ENCODE measurements around the gene CCDC136.

Gene CCDC136

DNA sequence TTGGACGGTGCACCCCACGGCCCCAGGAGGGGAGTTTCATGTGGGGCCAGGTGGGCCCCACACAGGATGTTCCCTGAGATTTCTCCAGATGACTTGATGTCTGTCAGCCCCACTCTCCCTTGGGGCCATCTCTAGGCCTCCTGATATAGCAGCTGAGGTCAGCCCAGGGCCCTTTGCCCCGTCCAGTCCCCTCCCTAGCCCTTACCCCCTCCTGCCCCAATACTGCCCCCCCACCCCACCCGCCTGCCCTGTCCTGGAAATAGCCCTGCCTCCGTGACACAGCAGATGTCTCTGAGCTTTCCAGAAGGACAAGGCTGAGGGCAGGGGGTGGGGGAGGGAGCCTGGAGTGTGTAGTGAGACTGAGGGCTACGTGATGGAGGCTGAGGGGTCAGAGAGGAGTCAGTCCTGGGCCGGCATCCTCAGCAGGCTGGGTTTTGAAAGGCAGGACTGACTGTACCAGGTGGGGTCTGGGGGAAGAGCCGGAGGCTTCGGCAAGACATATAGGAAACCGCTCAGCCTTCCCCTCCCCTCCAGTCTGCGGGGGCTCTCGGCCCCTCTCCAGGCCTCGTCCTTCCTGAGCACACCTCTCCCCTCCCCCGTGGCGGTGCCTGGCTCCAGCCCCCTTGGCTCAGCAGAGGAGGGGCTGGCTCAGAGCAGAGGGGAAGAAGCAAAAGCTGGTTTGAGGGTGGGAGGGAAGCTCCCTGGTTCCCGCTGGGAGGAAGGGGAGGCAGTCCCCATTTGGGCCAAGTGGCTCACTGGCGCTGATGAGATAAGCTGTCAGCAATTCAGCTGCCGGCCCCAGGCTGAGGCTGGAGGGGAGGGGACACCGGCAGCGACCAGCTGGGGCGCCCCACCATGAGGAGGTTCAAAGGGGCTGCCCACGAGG is 40.5 kb downstream of the CCDC136 start:
- no peak for DNase-seq (ENCODE audit: low spot score)

DNA sequence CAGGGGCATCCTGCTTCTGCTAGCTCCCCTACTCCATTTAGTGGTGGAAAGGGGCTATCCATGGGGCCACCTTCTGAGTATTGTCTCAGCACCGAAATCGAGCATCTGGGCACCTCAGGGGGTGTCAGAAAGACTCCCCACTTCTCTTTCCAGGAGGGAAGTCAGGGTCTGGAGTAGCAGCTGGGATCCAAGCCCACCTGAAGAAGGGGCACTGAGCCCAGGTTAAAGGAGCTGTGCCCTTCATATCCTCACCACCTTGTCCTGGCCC is 41.0 kb downstream of the CCDC136 start:
- no peak for DNase-seq (ENCODE audit: low spot score)

DNA sequence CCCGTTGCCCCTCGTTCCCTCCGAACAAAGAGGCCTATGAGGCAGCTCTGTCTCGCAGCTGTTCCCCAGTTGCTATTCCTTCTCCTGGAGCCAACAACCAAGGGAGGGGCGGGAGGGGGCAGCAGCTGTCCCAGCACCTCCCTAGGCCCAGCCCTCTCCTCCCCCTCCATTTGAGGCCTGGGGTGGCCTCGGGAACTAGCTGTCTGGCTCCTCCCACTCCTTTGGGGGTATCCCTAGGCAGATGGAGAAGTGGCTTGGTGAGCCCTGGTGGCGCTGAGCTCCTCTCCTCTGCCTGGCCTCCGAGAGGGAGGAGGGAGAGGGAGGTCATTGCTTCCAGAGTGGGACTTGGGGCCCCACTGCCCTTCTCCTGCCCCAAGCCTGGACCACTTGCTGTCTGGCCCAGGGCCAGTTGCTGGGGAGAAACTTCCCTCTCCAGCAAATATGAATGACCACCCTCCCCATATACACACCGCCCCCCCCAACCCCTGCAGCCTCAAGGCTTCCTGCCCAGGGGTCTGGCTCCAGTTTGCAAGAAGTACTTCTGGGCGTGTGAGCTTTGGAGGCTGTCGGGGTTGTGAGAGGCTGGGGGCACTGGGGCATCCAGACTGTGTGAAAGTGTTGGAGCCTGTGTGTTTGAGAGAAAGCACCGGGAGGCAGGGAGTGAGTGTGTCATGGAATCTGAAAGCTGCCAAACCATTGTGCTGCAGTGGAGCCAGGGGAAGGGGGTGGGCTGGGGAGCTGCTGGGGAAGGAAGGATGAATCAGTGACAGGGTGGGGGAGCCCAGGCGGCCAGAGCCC is 41.6 kb downstream of the CCDC136 start:
- no peak for DNase-seq (ENCODE audit: low spot score)

DNA sequence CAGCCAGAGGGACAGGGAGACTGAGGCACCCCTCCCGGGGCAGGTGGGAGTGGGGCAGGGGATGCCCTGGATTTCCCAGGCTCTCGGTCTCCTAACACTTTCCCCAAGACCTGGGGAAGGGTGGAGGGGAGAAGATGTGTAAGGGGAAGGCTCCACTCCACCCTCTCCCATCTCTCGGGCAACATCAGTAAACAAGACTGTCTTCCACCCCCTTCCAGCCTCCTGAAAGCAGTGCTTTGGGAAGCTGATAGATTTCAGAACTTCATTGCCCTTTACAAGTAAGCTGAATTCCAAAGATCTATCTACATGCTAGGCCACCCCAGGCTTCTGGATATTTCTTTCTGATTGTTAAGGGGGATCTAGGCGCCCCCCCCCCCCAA is 42.2 kb downstream of the CCDC136 start:
- no peak for DNase-seq (ENCODE audit: low spot score)

DNA sequence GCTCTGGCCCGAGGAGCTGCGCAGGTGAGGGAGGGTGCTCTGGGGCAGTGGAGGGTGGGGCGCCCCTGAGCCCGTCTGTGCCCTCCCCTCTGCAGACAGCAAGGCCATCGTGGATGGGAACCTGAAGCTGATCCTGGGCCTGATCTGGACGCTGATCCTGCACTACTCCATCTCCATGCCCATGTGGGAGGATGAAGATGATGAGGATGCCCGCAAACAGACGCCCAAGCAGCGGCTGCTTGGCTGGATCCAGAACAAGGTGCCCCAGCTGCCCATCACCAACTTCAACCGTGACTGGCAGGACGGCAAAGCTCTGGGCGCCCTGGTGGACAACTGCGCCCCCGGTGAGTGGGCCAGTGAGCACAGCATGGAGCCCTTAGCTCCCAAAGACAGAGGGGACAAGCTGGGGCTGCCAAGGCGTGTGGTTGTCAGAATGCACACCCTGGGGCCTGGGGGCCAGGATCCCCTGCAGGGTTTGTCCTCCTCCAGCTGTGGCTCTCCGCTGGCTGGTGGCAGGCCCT is 43.5 kb downstream of the CCDC136 start:
- DNase-seq (ENCODE audit: low spot score): no peak

DNA sequence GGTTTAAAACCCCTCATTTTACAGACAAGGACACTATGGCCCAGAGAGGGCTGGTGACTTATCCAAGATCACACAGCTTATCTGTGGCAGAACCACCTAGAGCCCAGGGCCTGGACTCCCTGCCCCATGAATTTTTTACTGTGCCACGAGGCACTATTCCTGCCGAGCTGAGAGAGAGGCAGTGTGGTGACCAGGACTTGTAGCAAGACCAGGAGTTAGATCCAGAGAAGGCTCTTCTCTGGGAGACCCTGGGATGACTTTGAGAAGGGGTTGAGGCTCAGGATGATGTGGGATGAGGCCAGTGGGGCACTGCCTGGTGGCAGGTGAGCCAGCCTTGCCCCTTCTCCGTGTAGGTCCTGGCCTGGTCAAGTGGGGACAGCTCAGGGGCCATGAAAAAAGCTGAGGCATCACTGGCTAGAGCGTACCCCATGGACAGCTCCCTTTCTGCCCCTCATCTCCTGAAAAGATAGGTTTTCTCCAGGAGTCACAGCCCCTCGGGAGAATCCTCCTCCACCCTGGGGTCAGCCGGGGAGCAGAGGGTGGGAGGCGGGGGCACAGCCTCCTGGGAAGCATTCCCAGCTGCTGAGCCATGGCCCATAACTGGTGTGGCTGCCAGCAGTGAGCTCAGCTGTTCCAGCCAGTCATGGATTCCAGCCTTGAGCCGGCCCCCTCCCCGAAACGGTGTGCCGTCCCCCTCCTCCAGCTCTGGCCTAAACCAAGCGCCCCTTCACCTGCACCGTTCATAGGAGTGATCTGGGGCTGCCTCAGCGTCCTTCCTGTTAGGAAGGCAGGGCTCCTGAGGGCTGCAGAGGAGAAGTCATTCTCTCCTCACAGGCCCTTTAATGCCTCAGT is 44.2 kb downstream of the CCDC136 start:
- DNase-seq (ENCODE audit: low spot score): no peak

DNA sequence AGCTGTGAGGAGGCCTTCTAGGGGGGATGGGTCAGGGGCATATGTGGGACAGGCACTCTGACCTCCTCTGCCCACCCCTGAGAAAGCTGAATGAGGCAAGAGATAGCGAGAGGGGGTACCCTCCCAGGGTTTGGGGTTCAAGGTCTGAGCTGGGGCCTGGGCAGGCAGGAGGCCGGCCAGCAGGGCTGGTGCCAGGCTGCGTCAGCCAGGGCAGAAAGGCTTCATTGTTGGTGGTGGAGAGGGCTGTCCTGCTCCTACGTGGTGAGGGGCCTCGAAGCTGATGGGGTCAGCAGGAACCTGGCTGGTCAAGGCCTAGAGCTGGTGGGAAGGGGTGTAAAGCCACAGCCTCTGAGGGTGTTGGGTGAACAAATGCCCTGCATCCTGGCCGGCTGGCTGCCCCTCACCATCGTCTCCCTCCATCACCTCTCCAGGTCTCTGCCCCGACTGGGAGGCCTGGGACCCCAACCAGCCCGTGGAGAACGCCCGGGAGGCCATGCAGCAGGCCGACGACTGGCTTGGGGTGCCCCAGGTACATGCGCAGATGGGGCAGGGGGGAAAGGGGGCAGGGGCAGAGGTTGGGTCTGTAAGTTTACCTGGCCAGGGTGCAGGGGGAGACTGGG is 45.1 kb downstream of the CCDC136 start:
- no peak for DNase-seq (ENCODE audit: low spot score)

DNA sequence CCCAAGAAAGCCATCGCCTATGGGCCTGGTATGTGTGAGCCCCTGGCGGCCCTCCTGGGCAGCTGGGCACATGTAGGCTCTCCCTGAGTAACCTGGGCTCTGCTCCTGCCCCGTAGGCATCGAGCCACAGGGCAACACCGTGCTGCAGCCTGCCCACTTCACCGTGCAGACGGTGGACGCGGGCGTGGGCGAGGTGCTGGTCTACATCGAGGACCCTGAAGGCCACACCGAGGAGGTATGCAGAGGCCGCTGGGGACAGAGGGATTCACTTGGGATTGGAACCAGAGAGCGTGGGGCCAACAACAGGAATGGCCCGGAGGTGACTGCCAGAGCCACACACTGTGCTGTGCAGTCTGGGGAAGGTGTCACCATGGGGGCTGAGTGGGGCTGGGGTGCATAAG is 45.8 kb downstream of the CCDC136 start:
- no peak for DNase-seq (ENCODE audit: low spot score)

DNA sequence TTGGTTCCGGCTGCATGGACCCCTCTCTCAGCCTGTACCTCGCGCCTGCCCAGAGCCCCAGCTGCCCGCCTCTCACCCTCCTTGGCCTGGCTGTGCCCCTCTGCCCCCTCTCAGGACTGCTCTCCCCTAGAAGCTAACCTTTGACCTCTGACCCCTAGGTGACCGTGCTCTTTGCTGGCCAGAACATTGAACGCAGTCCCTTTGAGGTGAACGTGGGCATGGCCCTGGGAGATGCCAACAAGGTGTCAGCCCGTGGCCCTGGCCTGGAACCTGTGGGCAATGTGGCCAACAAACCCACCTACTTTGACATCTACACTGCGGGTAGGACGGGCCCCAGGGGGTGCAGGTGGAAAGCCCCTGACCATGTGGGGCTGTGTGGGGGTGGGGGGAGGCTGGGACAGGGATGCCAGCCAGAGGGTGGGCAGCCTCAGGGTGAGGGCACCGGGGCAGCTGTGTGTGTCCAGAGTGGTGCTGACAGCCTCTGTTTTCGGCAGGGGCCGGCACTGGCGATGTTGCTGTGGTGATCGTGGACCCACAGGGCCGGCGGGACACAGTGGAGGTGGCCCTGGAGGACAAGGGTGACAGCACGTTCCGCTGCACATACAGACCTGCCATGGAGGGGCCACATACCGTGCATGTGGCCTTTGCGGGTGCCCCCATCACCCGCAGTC is 46.5 kb downstream of the CCDC136 start:
- no peak for DNase-seq (ENCODE audit: low spot score)

DNA sequence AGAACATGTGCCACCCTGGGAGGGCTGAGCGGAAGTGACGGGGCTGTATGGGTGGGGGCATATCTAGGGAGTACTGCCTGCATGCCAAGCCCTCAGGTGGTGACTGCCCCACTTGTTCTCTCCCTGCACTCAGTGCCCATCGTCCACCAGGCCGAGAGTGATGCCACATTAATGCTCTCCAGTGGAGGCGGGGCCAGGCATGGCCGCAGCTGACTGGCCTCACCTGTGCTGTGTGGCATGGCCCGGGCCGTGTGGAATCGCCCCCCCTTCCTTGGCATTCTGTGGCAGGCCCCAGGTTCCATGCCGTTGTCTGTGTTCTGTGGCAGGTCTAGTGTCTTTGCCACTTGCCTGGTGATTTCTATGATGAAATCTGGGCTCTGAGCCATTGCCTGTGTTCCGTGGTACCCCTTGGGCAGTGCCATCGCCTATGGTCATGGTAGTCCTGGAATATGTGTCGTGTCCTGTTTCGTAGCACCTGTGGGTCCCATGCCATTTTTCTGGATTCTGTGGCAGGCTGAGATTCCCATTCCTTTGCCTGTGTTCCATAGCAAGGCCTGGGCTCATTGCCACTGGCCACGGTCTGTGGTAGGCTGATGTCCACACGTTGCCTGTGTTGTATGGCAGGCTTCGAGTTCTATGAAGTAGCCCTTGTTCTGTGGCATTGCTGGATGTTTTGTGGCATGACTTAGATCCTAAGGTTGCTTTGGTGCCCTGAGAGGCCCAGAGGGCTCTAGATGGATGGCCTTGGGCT is 47.4 kb downstream of the CCDC136 start:
- no peak for DNase-seq (ENCODE audit: low spot score)

DNA sequence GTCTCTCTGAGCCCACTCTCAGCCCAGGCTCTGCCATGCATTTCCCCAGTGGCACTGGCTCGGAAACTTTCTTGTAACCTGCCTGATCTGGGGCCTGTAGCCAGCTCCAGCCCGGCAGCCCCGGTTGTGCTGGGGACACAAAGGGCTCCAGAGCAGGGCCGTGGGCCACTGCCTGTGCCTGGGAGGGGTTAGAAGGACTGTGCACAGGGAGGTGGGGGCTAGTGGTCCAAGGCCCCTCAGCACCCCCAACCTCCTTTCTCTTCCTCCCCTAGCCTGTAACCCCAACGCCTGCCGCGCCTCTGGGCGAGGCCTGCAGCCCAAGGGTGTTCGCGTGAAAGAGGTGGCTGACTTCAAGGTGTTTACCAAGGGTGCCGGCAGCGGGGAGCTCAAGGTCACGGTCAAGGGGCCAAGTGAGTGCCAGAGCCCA is 48.0 kb downstream of the CCDC136 start:
- no peak for DNase-seq (ENCODE audit: low spot score)

DNA sequence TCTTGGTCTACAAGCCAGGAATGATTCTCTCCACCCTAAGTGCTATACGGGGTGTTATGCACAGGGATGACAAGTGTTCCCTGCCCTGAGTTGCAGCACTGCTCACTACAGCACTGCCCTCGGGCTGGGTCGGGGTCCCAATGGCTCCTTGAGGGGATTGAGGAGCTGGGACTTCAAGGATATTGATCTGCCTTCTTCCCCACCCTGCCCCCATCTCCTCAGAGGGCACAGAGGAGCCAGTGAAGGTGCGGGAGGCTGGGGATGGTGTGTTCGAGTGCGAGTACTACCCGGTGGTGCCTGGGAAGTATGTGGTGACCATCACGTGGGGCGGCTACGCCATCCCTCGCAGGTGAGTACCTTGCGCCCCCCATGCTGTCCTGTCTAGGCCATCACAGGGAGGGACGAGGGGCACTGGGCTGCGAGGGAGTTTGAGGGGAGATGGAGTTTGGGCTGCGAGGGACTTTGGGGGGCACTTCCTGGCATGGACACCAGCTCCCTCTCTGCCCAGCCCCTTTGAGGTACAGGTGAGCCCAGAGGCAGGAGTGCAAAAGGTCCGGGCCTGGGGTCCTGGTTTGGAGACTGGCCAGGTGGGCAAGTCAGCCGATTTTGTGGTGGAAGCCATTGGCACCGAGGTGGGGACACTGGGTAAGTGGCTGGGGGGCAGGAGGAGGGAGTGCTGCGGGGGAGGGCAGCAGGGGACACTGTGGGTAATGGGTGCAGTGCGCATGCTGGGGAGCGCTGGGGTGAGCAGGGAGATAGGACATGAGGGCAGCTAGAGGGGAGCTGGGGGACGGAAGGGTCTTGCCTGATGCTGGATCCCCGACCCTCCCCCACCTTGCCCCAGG is 48.8 kb downstream of the CCDC136 start:
- no peak for DNase-seq (ENCODE audit: low spot score)

DNA sequence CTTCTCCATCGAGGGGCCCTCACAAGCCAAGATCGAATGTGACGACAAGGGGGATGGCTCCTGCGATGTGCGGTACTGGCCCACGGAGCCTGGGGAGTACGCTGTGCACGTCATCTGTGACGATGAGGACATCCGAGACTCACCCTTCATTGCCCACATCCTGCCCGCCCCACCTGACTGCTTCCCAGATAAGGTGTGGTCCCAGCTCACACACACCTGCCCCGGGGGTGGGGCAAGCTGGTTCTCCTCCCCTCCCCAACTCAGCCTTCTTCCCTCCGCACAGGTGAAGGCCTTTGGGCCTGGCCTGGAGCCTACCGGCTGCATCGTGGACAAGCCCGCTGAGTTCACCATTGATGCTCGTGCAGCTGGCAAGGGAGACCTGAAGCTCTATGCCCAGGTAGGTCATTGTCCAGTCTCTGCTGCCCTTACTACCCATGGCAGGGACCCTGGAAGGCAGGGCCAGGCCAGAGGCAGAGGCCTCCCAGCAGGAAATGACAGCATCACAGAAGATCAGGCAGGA is 49.5 kb downstream of the CCDC136 start:
- no peak for DNase-seq (ENCODE audit: low spot score)

DNA sequence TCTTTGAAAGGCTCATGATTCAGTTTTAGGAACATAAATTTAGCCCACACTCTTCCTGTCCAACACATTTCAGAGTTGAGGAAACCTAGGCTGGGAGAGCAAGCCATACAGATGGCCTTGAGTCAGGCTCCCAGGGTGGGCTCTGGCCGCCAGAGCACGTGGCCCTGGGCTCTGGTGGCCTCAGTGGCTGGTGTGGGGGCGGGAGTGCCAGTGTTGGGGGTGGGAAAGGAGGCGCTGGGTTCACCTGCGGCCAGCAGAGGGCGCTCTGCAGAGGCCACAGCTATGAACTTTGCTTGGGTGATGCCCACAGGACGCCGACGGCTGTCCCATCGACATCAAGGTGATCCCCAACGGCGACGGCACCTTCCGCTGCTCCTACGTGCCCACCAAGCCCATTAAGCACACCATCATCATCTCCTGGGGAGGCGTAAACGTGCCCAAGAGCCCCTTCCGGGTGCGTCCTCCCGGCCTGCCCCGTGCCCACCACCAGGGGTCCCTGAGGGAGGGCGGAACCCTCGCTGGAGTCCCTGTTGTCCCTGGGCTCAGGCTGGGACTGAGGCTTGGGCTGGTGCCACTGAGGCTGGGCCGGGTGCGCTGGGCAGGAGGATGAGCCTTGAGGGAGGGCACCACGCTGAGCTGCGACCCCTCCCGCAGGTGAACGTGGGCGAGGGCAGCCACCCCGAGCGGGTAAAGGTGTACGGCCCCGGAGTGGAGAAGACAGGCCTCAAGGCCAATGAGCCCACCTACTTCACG is 50.3 kb downstream of the CCDC136 start:
- no peak for DNase-seq (ENCODE audit: low spot score)

DNA sequence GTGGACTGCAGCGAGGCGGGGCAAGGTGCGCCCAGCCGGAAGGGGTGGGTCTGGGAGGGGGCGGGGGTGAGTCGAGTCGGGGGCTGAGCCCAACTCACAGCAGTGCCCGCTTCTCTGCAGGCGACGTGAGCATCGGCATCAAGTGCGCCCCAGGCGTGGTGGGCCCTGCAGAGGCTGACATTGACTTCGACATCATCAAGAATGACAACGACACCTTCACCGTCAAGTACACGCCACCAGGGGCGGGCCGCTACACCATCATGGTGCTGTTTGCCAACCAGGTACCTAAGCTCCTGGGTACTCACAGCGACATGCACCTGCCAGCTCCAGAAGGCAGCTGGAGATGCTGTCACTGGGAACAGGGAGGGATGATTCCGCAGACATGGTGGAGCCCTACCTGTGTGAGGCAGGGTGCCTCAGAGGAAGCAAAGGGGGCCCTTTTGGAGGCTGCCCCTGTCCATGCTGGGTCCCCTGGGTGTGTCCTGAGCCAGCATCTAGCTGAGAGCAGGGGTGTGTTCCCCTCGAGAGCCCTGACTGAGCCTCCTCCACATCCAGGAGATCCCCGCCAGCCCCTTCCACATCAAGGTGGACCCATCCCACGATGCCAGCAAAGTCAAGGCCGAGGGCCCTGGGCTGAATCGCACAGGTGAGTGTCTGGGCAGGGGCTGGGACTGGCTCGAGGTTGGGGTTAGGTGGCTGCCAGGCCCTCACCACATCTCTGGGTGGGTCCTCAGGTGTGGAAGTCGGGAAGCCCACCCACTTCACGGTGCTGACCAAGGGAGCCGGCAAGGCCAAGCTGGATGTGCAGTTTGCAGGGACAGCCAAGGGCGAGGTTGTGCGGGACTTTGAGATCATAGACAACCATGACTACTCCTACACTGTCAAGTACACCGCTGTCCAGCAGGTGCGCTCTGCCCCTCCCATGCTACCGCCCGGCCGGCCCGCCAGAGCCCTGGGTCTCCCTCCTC is 51.2 kb downstream of the CCDC136 start:
- no peak for DNase-seq (ENCODE audit: low spot score)

DNA sequence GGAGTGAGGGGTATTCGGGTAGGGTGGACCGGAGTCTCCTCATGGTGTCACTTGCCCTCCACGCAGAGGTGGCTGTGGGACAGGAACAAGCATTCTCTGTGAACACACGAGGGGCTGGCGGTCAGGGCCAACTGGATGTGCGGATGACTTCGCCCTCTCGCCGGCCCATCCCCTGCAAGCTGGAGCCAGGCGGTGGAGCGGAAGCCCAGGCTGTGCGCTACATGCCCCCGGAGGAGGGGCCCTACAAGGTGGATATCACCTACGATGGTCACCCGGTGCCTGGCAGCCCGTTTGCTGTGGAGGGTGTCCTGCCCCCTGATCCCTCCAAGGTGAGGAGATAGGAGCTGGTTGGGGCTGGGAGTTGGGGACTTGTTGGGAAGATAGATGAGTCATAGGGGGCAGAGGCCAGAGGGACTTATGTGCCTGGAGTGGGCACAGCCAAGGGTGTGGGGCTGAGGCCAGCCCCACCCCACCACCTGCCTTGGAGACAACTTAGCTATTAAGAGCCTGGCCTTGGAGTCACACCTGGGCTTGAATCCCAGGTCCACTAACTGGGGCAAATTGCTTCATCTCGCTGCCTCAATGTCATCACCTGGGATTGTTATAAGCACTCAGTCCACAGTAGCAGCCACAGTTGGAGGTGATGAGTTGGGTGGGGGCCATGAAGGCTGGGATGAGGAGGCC is 52.3 kb downstream of the CCDC136 start:
- no peak for DNase-seq (ENCODE audit: low spot score)

DNA sequence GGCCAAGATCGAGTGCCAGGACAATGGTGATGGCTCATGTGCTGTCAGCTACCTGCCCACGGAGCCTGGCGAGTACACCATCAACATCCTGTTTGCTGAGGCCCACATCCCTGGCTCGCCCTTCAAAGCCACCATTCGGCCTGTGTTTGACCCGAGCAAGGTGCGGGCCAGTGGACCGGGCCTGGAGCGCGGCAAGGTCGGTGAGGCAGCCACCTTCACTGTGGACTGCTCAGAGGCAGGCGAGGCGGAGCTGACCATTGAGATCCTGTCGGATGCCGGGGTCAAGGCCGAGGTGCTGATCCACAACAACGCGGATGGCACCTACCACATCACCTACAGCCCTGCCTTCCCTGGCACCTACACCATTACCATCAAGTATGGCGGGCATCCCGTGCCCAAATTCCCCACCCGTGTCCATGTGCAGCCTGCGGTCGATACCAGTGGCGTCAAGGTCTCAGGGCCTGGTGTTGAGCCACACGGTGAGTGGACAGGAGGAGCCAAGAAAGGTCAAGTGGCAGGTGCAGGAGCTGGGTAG is 53.1 kb downstream of the CCDC136 start:
- DNase-seq (ENCODE audit: low spot score): no peak

Data from cerebellar cortex (tissue), 1 donor.